ENCODE measurements around the gene FAM83C.

DNA sequence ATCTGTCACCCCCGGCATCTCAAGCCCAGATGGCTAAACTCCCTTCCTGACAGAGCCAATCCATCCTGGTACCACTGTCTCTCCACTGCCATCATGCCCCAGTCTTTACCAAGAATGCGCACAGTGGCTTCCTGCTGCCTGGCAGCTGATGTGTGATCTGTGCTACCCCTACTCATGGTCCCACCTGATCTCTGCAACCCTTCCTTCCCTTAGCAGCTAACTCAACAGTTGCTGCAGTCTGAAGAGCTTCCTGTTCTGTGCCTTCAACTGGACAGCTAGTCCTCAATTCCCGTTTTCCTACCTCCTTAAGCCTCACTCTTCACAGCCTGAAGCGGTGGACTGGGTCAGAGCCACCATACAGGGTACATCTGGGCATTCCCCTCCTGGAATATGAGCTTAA, 7.6 kb upstream of the FAM83C start:
- TF ChIP-seq, protein P1, sequence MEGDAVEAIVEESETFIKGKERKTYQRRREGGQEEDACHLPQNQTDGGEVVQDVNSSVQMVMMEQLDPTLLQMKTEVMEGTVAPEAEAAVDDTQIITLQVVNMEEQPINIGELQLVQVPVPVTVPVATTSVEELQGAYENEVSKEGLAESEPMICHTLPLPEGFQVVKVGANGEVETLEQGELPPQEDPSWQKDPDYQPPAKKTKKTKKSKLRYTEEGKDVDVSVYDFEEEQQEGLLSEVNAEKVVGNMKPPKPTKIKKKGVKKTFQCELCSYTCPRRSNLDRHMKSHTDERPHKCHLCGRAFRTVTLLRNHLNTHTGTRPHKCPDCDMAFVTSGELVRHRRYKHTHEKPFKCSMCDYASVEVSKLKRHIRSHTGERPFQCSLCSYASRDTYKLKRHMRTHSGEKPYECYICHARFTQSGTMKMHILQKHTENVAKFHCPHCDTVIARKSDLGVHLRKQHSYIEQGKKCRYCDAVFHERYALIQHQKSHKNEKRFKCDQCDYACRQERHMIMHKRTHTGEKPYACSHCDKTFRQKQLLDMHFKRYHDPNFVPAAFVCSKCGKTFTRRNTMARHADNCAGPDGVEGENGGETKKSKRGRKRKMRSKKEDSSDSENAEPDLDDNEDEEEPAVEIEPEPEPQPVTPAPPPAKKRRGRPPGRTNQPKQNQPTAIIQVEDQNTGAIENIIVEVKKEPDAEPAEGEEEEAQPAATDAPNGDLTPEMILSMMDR (conservative IDR thresholded peaks at IDR 0.05; ENCODE audit: low read depth, low read length): no peak
- TF ChIP-seq EZH2 (IDR thresholded peaks at IDR 0.05; ENCODE audit: borderline replicate concordance, low read depth, low read length, poor library complexity, severe bottlenecking): no peak

Data from A673 (cell line).